ENCODE measurements around the gene CSPG4.

DNA sequence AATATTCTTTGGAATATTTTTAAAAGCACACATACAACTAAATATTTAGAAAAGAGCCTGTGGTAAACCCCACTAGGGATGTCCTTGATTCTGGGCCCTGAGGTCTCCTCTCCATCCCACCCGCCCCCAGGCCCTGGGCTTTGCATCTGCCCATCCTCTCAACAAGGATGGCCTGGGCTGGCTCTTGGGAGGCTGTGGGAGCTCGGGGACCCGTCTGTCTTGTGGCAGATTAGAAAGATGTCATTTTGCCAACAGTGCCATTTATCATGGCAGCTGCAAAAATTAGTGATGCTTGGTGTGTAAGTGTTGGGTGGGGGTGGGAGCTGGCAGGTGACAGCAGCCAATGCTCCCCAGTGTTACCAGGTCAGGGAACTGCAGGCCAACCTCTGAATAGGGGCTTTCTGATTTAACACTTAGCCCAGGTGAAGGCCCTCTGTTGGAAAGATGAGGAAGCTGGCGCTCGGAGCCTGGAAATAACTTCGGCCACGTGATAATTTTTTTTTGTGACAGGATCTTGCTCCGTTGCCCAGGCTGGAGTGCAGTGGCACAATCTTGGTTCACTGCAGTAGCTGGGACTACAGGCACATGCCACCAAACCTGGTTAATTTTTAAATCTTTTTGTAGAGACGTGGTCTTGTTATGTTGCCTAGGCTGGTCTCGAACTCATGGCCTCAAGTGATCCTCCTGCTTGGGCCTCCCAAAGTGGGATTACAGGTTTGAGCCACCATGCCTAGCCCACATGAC lies 16.9 kb upstream of the CSPG4 start:
- no peak for TF ChIP-seq EZH2 (IDR thresholded peaks at IDR 0.05; ENCODE audit: borderline replicate concordance, low read depth, low read length, severe bottlenecking)
- TF ChIP-seq CTCF (IDR thresholded peaks at IDR 0.05; ENCODE audit: borderline replicate concordance, extremely low read depth, low read length, poor library complexity, severe bottlenecking), result no peak

All from DND-41 (cell line).